ENCODE results near the gene FGF18. TPM values are rescaled to one million over a fixed set of nuclear protein-coding genes. Genes with fewer than 3 reads are reported as not detected.
A peak's percentile ranks its signal among the peaks of the same experiment; 100 is the strongest.

Gene FGF18
- total RNA-seq, 1 donor from 2014 or later, result 6.9 TPM

DNA sequence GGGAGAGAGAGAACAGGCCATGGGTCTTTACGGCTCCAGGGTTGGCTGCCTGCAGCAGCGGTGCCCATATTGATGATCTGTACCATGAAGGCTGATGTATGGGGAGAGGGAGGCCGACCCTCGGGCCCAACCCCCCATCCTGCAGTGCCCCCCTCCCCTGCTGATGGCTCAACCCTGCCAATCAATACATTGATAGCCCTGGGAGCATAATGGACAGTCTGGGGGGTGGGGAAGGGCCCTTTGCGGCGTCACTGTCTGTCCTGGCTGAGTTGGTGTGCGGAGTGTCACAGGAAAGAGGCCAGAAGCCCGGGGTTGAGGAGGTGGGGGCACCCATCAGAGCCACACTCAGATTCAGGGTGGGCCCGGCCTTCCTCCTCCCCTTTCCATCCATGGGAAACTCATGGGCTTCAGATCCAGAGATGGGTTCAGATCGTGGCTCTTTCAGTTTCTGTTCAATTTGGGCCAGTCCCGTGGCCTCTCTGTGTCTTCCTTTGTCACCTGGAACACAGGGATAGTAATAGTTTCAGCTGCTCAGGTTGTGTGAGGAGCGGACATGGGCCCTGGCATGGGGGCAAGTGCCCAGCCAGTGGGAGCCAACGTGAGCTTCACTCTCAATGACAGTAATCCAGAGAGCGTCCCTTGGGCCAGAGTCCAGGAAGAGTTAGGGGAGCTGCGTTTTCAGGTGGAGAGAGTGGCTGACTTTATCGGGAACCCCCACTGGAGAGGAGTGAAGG is 9.5 kb downstream of the FGF18 start:
- H3K9me3 ChIP-seq, result no peaks in the 10 kb centered on the region
- TF ChIP-seq CTCF (IDR thresholded peaks at IDR 0.05), result no peak
- intact Hi-C loops (cut with DNase I), result no loop called here
- no peaks in the 10 kb centered on the region for H3K27me3 ChIP-seq
- H3K36me3 ChIP-seq, result no peaks in the 10 kb centered on the region
- no peaks in the 10 kb centered on the region for H3K4me1 ChIP-seq
- H3K27ac ChIP-seq, result no peak overlapping the region
- no peak overlapping the region for H3K4me3 ChIP-seq
- peak in 1 of 2 donors; percentile 2 for DNase-seq (ENCODE audit: low spot score in 2 of 2)

DNA sequence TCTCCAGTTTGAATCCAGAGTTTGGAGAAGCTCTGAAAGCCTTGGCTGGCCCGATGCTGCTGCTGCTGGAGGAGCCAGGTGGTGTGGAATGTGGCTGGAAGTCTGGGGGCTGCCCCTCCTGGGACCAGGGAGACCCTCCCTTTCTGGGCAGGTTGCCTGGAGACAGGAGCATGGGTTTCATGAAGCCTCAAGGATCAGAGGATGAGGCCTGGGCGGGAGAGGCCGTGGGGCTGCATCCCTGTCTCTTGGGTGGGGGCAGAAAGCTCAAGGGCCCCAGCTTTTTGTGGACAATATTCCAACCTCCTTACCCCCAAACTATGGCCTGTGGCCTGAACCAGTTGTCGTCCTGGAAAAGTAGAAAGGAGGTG is 10.1 kb downstream of the FGF18 start:
- no peaks in the 10 kb centered on the region for H3K9me3 ChIP-seq
- no peaks in the 10 kb centered on the region for H3K4me1 ChIP-seq
- H3K27ac ChIP-seq, result no peak overlapping the region
- H3K4me3 ChIP-seq, result no peak overlapping the region
- peak in 1 of 2 donors; percentile 4 for DNase-seq (ENCODE audit: low spot score in 2 of 2)
- TF ChIP-seq CTCF (IDR thresholded peaks at IDR 0.05), result no peak
- H3K36me3 ChIP-seq, result no peaks in the 10 kb centered on the region
- no peaks in the 10 kb centered on the region for H3K27me3 ChIP-seq
- intact Hi-C loops (cut with DNase I), result no loop called here

DNA sequence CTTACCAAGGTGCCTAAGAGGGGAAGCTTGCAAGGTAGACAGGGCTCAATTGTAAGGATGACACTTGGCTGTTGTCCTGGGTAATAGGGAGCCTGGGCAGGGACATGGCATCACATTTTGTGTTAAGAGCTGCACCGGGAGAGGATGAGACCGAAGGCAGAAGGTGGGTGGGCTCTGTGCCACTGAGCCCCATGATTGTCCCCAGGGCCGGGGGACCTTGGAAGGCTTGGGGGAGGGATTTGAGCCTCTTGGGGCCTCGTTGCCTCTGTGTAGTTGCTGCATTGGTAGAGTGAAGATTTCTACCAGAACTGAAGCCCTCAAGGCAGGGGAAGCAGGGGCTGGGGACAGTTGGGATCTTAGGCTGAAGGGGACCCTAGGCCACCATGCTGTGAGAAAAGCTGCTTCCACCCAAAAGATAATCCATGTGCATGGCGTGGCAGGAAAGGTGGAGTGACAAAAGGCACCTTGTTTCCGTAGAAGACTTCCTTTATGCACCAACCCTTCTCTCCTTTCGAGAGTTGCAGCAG is 11.9 kb downstream of the FGF18 start:
- TF ChIP-seq CTCF (IDR thresholded peaks at IDR 0.05), result no peak
- Histone ChIP-seq H3K4me1 (no peaks in the 10 kb centered on the region), H3K27ac (no peak overlapping the region), H3K27me3 (no peaks in the 10 kb centered on the region), H3K9me3 (no peaks in the 10 kb centered on the region), H3K4me3 (no peak overlapping the region), H3K36me3 (no peaks in the 10 kb centered on the region)
- intact Hi-C loops (cut with DNase I), result no loop called here
- no peak for DNase-seq (ENCODE audit: low spot score in 2 of 2)

- Histone ChIP-seq H3K27me3 (no peaks in the 10 kb centered on the region), H3K27ac (no peak overlapping the region), H3K4me3 (no peak overlapping the region), H3K4me1 (peaks cover 0 to 4% of the 10 kb centered on the region in 2 donors), H3K36me3 (no peaks in the 10 kb centered on the region), H3K9me3 (no peaks in the 10 kb centered on the region)
- DNase-seq (ENCODE audit: low spot score in 2 of 2), result peak in 1 of 2 donors; percentile 2
- no peak for TF ChIP-seq CTCF (IDR thresholded peaks at IDR 0.05)
- intact Hi-C loops (cut with DNase I), result no loop called here
Measured at GRCh38 chr5:171432076-171432475, 12.6 kb downstream of the FGF18 start.

DNA sequence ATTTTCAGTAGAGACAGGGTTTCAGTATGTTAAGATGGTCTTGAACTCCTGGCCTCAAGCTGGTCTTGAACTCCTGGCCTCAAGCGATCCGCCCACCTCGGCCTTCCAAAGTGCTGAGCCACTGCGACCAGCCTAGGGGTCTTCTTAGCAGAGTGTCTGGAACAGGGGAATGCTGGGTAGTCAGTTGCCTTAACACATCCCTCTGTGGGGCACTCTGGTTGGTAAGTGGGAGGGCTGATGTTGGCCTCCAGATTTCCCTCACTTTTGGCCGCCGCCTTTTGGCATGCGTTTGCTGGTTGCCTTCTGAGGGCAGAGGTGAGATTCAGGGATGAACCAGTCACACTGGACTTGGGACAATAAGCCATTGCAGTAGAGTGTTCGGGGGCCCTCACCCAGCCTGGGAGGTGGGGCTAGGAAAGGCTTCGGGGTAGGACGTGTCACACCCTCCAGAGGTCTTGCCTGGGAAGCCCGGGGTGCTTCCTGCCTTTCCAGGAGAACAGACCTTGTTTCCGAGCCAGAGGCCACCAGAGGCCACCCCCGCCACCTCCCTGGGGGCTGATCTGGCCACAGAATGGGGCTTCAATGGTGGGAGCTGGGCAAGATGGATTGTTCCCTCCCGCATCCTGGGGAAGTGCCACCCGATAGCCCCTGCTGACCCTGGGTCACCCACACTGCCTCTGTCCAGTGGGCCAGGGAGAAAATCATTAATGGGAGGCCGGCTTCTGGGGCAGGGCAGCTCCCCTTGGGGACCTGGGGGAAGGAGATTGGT is 13.3 kb downstream of the FGF18 start:
- H3K4me3 ChIP-seq, result no peak overlapping the region
- H3K9me3 ChIP-seq, result no peaks in the 10 kb centered on the region
- peak in 1 of 2 donors; percentile 4 for DNase-seq (ENCODE audit: low spot score in 2 of 2)
- H3K27ac ChIP-seq, result no peak overlapping the region
- no peaks in the 10 kb centered on the region for H3K27me3 ChIP-seq
- TF ChIP-seq CTCF (IDR thresholded peaks at IDR 0.05), result no peak
- no peaks in the 10 kb centered on the region for H3K36me3 ChIP-seq
- peaks cover 0 to 8% of the 10 kb centered on the region in 2 donors for H3K4me1 ChIP-seq
- intact Hi-C loops (cut with DNase I), result no loop called here
